UCSD-AML1 (cell line): Measurements from ENCODE around the gene AHNAK.
"Not testable (repeated sequence)": the region's sequence is repeated elsewhere in the genome, so short reads cannot be mapped to it uniquely, and the experiment has no call there.

ENCODE experiments used
- DNase-seq: peaks from one replicate; lab custom pipeline; 2025; ENCODE audit not compliant: unreplicated experiment; lab: John Stamatoyannopoulos, UW

AHNAK gene, protein sequence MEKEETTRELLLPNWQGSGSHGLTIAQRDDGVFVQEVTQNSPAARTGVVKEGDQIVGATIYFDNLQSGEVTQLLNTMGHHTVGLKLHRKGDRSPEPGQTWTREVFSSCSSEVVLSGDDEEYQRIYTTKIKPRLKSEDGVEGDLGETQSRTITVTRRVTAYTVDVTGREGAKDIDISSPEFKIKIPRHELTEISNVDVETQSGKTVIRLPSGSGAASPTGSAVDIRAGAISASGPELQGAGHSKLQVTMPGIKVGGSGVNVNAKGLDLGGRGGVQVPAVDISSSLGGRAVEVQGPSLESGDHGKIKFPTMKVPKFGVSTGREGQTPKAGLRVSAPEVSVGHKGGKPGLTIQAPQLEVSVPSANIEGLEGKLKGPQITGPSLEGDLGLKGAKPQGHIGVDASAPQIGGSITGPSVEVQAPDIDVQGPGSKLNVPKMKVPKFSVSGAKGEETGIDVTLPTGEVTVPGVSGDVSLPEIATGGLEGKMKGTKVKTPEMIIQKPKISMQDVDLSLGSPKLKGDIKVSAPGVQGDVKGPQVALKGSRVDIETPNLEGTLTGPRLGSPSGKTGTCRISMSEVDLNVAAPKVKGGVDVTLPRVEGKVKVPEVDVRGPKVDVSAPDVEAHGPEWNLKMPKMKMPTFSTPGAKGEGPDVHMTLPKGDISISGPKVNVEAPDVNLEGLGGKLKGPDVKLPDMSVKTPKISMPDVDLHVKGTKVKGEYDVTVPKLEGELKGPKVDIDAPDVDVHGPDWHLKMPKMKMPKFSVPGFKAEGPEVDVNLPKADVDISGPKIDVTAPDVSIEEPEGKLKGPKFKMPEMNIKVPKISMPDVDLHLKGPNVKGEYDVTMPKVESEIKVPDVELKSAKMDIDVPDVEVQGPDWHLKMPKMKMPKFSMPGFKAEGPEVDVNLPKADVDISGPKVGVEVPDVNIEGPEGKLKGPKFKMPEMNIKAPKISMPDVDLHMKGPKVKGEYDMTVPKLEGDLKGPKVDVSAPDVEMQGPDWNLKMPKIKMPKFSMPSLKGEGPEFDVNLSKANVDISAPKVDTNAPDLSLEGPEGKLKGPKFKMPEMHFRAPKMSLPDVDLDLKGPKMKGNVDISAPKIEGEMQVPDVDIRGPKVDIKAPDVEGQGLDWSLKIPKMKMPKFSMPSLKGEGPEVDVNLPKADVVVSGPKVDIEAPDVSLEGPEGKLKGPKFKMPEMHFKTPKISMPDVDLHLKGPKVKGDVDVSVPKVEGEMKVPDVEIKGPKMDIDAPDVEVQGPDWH (N-terminal part only)

DNA sequence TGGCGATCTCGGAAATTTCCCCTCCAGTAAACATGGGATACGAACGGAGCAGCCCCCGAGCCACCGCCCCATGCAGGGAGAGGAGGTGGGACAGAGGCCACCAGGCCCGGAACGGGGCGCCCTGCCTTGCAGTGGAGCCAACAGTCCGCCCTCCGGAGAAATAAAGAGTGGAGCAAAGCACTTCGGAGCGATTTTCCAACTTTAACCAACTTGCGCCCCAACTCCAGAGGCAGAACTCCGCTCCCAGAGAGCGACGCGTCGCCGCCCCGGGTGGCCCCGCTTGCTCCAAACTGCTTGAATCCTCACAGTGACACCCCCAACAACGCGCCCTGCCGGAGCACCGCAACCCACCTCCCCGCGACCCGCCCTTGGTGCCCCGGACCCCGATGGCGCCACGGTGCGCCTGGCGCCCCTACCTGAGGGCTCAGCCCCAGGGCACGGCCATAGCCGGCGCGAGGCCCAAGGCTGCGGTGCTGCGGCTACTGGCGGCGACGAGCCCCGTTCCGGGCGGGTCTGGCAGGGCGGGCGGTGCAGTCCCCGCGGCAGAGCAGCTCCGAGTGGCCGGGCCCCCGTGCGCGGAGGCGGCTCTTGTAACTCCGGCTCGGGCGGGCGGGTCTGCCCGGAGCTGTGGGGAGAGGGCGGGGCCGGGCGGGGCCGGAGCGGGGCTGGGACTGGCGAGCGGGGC is at the start of gene AHNAK:
Gene AHNAK (minus strand): TSS at position 563 of the 685 bp plus-strand sequence. CDS start 10,708 bp downstream, outside the sequence.
- peak; percentile 55 for DNase-seq

- no peak for DNase-seq
Observed at GRCh38 chr11:62595124-62595523, 48.5 kb upstream of the AHNAK start.

DNA sequence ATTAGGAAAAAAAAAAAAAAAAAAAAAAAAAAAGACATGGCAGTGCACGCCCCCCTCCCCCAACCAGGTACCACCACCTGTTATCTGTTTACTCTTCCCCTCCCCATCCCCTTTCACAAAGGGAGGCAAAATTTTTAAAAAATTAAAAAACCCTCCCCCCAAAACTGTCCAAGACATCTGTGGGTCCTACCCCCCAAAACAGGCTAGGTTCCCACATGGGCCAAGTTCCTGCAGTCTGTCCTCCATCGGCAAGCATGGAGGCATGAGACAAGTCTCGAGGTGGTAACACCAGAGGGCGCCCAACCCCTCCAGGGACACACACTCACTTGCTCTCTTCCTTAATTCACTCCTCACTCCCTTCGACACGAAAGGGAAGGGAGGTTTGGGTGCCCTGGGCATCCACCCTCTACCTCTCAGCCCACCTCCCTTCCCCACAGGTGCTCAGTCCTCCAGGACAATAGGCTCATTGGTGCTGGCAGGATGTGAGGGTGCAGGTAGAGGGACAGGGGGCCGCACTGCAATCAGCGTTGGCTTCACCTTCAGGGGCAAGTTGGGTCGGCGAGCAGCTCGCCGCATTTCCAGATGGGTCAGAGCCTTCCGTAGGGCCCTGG is 46.9 kb upstream of the AHNAK start:
- peak; percentile 82 for DNase-seq

DNA sequence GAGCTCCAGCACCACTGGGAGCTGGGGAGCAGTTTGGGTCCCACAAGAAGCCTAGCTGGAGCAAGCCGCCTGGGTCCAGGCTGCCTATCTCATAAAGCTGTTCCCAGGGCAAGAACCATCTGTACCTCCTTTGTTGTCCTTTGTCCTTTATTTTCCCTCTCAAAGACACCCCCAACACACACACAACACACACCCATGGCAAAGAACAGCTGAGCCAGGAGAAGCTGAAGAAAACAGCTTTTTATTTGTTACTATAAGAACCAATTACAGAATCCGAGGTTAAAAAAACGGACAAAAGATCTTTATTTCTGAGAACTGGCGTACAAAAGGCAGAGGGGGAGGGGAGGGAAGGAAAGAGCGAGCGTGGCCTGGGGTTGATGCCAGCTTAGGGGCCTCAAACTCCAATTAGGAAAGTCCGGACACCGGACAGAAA is 46.4 kb upstream of the AHNAK start:
- no peak for DNase-seq

- DNase-seq: no peak
Observed at GRCh38 chr11:62592146-62592815, 45.7 kb upstream of the AHNAK start.

- peak; percentile 98 for DNase-seq
Observed at GRCh38 chr11:62591448-62592145, 45.0 kb upstream of the AHNAK start, which contains the start of gene TUT1. TSS of gene TUT1 (minus strand) at chr11:62591523. CDS start at chr11:62591485, 38 bp downstream.

- DNase-seq: peak; percentile 20
Observed at GRCh38 chr11:62588966-62589637, 42.5 kb upstream of the AHNAK start.

- not testable (repeated sequence) for DNase-seq
Observed at GRCh38 chr11:62585356-62585755, 38.8 kb upstream of the AHNAK start.

- DNase-seq: not testable (repeated sequence)
Observed at GRCh38 chr11:62581735-62582134, 35.1 kb upstream of the AHNAK start.

DNA sequence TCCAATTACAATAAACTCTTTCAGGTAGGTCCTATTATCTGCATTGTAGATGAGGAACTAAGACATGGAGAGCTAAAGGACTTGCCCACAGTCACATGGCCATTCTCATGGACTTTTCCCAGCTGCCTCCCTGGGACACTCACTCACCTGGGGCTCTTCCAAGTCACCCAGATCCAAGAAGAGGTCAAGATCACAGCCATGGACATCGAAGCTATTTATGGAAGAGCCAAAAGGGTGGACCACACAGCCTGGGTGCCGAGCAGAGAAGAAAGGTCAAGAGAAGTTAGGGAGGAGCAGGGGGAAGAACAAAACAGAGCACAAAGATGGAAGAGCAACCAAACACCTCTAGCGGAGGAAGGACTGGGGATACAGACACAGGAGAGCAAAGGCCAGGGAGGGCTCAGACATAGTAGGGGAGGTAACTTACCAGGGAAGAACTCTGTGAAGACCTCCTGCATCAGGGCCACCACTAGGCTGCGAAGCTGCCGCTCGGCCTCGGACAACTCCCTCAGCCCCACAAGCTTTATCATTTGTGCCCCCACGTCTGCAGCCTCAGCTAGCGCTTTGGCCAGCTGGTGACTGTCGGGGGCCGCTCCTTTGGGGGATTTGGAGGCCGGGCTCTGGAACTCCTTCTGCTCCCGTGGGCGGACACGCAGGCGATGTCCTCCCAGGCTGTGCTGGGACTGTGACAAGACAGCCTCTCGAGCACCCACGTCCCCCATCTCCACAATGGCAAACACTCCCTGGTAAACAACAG is 34.5 kb upstream of the AHNAK start:
- no peak for DNase-seq

DNA sequence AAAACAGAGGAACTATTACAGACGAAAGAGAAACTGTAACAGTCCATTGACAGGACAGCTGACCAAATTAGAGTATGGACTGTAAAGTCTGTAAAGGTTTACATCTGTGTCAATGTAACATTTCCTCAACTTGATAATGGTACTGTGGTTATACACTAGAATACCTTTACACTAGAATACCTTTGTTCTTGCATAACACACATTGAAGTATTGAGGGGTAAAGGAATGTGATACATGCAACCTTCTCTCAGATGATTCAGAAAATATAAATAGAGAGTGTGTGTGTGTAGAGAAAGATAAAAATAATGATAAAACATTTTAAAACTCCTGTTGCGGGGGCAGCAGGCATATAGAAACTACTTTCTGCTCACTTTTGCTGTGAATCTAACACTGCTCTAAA is 32.6 kb upstream of the AHNAK start:
- no peak for DNase-seq

DNA sequence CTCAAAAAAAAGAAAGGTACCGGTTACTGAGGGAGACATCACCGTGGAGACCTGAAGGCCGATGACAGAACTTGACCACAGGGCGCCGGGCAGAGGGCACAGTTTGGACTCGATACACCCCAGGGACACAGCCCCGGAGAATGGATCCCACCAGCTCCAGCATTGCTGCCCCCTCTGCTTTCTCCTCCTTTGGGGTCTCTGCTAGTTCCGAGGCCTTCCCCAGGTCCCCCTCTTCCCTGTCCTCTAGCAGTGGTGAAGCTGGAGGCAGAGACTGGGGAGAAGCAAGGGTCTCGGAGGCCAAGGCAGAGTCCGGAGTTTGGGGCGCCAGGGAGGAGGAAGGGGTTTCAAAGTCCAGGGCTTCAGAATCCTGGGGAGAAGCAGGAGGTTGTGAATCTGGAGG is 31.9 kb upstream of the AHNAK start:
- DNase-seq: no peak

- no peak for DNase-seq
Observed at GRCh38 chr11:62577046-62577714, 30.6 kb upstream of the AHNAK start.

DNA sequence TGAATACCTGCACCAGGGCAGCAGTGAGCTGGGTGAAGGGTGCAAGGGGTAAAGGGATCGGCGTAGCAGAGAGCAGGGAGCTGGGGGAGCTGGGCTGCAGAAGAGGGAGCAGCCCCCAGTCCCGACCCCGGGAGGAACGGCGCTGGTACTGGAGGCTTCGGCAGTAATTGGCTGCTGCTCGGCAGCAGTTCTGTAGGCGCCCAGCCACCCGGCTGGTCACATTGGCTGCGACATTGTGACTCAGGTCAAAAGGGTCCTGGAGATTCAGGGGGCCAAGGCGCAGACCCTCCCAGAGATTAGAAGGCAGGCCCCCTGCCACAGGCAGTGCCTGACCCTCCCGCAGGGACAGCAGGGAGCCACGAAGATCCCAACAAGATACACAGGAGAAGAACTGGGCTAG is 29.2 kb upstream of the AHNAK start:
- DNase-seq: no peak

- no peak for DNase-seq
Observed at GRCh38 chr11:62575156-62575555, 28.6 kb upstream of the AHNAK start.

GRCh38 chr11:62574363-62575071 is 27.9 kb upstream of the AHNAK start:
- DNase-seq: peak; percentile 40
